ENCODE measurements around the gene RAD51AP2.
"Not testable (repeated sequence)": the region's sequence is repeated elsewhere in the genome, so short reads cannot be mapped to it uniquely, and the experiment has no call there.

Gene RAD51AP2

GRCh38 chr2:17518212-17519154 lies at the start of gene RAD51AP2:
TSS of gene RAD51AP2 (minus strand) at chr2:17518440. CDS start at chr2:17518415, 25 bp downstream.
- no peak for DNase-seq (ENCODE audit: low spot score)

- DNase-seq (ENCODE audit: low spot score) = not testable (repeated sequence)
Measured at GRCh38 chr2:17565726-17566125, 47.5 kb upstream of the RAD51AP2 start.

GRCh38 chr2:17558878-17559277 lies 40.6 kb upstream of the RAD51AP2 start:
- DNase-seq (ENCODE audit: low spot score) = no peak

- DNase-seq (ENCODE audit: low spot score) = no peak
Measured at GRCh38 chr2:17558053-17558452, 39.8 kb upstream of the RAD51AP2 start.

GRCh38 chr2:17557596-17557995 lies 39.4 kb upstream of the RAD51AP2 start:
- no peak for DNase-seq (ENCODE audit: low spot score)

GRCh38 chr2:17555150-17555549 lies 36.9 kb upstream of the RAD51AP2 start:
- no peak for DNase-seq (ENCODE audit: low spot score)

- no peak for DNase-seq (ENCODE audit: low spot score)
Measured at GRCh38 chr2:17550907-17551306, 32.7 kb upstream of the RAD51AP2 start.

- no peak for DNase-seq (ENCODE audit: low spot score)
Measured at GRCh38 chr2:17547737-17548136, 29.5 kb upstream of the RAD51AP2 start.

- no peak for DNase-seq (ENCODE audit: low spot score)
Measured at GRCh38 chr2:17547237-17547636, 29.0 kb upstream of the RAD51AP2 start.

GRCh38 chr2:17545680-17546613 lies 27.7 kb upstream of the RAD51AP2 start:
- no peak for DNase-seq (ENCODE audit: low spot score)

GRCh38 chr2:17544256-17544655 lies 26.0 kb upstream of the RAD51AP2 start:
- DNase-seq (ENCODE audit: low spot score) = no peak

- DNase-seq (ENCODE audit: low spot score) = no peak
Measured at GRCh38 chr2:17543848-17544247, 25.6 kb upstream of the RAD51AP2 start.

GRCh38 chr2:17543131-17543660 lies 25.0 kb upstream of the RAD51AP2 start:
- DNase-seq (ENCODE audit: low spot score) = no peak

GRCh38 chr2:17542471-17542870 lies 24.2 kb upstream of the RAD51AP2 start:
- DNase-seq (ENCODE audit: low spot score) = no peak

- DNase-seq (ENCODE audit: low spot score) = no peak
Measured at GRCh38 chr2:17541531-17541950, 23.3 kb upstream of the RAD51AP2 start.

GRCh38 chr2:17540813-17541530 lies 22.7 kb upstream of the RAD51AP2 start:
- no peak for DNase-seq (ENCODE audit: low spot score)

GRCh38 chr2:17540093-17540812 lies 22.0 kb upstream of the RAD51AP2 start, which contains the start of gene VSNL1:
TSS of gene VSNL1 (plus strand) at chr2:17540696. CDS start at chr2:17592075, 51,379 bp downstream.
- DNase-seq (ENCODE audit: low spot score) = no peak

GRCh38 chr2:17539611-17540092 lies 21.4 kb upstream of the RAD51AP2 start:
- DNase-seq (ENCODE audit: low spot score) = no peak

GRCh38 chr2:17538844-17539554 lies 20.8 kb upstream of the RAD51AP2 start:
- no peak for DNase-seq (ENCODE audit: low spot score)
